ENCODE measurements around the gene GNPTAB.

GNPTAB gene

DNA sequence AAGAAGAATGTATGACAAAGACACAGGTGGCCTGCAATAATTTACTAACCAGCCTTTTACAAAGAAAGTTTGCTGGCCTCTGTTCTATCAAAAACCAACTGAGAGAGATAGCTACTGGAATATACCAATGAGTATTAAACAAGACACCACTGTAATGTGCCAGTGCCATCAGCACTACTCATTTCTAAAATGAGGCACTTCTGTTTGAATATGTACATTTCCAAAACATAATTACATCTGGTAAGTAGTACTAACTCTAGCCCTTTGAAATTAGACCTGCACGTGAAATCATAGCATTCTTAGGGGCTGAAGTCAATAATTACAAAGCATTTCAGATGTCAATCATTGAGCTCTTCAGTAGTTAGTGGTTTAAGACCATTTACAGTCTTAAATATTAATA lies 84.6 kb downstream of the GNPTAB start:
- no peak overlapping the region for H3K4me3 ChIP-seq (ENCODE audit: control insufficient read depth, low read depth, low read length)
- no peak for TF ChIP-seq CTCF (IDR thresholded peaks at IDR 0.05; ENCODE audit: control insufficient read depth, insufficient read depth, low read depth, low read length, missing control alignments)

GRCh38 chr12:101745481-101745880 lies 85.3 kb downstream of the GNPTAB start:
- H3K4me3 ChIP-seq (ENCODE audit: control insufficient read depth, low read depth, low read length): no peak overlapping the region
- no peak for DNase-seq (ENCODE audit: low read depth)
- no peak for TF ChIP-seq CTCF (IDR thresholded peaks at IDR 0.05; ENCODE audit: control insufficient read depth, insufficient read depth, low read depth, low read length, missing control alignments)

More for the DNA sequence above, 84.6 kb downstream of the GNPTAB start:
- no peak for DNase-seq (ENCODE audit: low read depth)

GRCh38 chr12:101743724-101744472 lies 86.9 kb downstream of the GNPTAB start:
- TF ChIP-seq CTCF (IDR thresholded peaks at IDR 0.05; ENCODE audit: control insufficient read depth, insufficient read depth, low read depth, low read length, missing control alignments): no peak
- no peak overlapping the region for H3K4me3 ChIP-seq (ENCODE audit: control insufficient read depth, low read depth, low read length)
- no peak for DNase-seq (ENCODE audit: low read depth)

- H3K4me3 ChIP-seq (ENCODE audit: control insufficient read depth, low read depth, low read length): no peak overlapping the region
- no peak for TF ChIP-seq CTCF (IDR thresholded peaks at IDR 0.05; ENCODE audit: control insufficient read depth, insufficient read depth, low read depth, low read length, missing control alignments)
- DNase-seq (ENCODE audit: low read depth): no peak
These were observed 87.5 kb downstream of the GNPTAB start for GRCh38 chr12:101743242-101743641.

DNA sequence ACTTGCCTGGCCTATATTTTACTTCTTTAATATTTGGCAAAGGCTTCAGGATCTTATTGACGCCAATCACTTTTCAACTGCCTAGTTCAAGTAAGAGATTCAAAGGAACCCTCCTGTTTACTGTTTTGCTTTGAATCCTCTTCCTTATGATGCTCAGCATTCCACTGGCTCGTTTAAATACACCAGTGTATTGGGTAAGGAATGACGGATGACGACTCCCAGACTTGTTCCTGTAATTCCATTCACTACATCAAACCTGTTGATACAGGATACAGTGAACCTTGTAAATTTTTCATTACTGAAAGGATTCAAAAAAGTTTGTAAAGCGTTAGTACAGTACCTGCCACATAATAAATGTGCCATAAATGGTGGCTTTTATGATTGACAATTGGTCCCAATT lies 89.8 kb downstream of the GNPTAB start:
- DNase-seq (ENCODE audit: low read depth): no peak
- TF ChIP-seq CTCF (IDR thresholded peaks at IDR 0.05; ENCODE audit: control insufficient read depth, insufficient read depth, low read depth, low read length, missing control alignments): no peak
- H3K4me3 ChIP-seq (ENCODE audit: control insufficient read depth, low read depth, low read length): no peak overlapping the region

- no peak overlapping the region for H3K4me3 ChIP-seq (ENCODE audit: control insufficient read depth, low read depth, low read length)
- no peak for DNase-seq (ENCODE audit: low read depth)
- TF ChIP-seq CTCF (IDR thresholded peaks at IDR 0.05; ENCODE audit: control insufficient read depth, insufficient read depth, low read depth, low read length, missing control alignments): no peak
These were observed 90.2 kb downstream of the GNPTAB start for GRCh38 chr12:101740566-101740965.
